ENCODE data around the gene S1PR3. TPM values are rescaled to one million over a fixed set of nuclear protein-coding genes. Genes with fewer than 3 reads are reported as not detected.

The S1PR3 gene
- total RNA-seq, 1 experiment from 2014 or later: 23.3 TPM

- Histone ChIP-seq H3K27ac (no peak overlapping the region), H3K4me1 (replicated peaks; ENCODE audit: insufficient read depth) (no peaks in the 10 kb centered on the region), H3K36me3 (ENCODE audit: low read depth) (no peaks in the 10 kb centered on the region), H2AFZ (no peak overlapping the region), H3K27me3 (ENCODE audit: insufficient read depth, low read depth) (no peaks in the 10 kb centered on the region), H3K9me3 (ENCODE audit: insufficient read depth, low read depth) (no peaks in the 10 kb centered on the region), H3K79me2 (ENCODE audit: low read depth) (no peaks in the 10 kb centered on the region), H3K4me3 (no peak overlapping the region), H3F3A (ENCODE audit: insufficient read depth, low read depth) (no peaks in the 10 kb centered on the region), H4K20me1 (ENCODE audit: insufficient read depth) (no peaks in the 10 kb centered on the region), H3K9me2 (ENCODE audit: insufficient read depth) (no peaks in the 10 kb centered on the region), H3K4me2 (no peak overlapping the region)
- DNase-seq: no peak
- no TSS peak for BruUV-seq (replicated peaks)
- no peak for TF ChIP-seq CTCF (conservative IDR thresholded peaks at IDR 0.05)
- no peak for TF ChIP-seq EZH2 (IDR thresholded peaks at IDR 0.05; ENCODE audit: low read depth)
- intact Hi-C loops (cut with micrococcal nuclease; ENCODE audit: unreplicated experiment): no loop called here
- ChIA-PET POLR2A (ENCODE audit: unreplicated experiment) (no interaction called here), CTCF (no interaction called here)
These were observed 12.2 kb upstream of the S1PR3 start for GRCh38 chr9:88979021-88979420.

- H3K27ac ChIP-seq: no peak overlapping the region
- no peak for DNase-seq
- no peaks in the 10 kb centered on the region for H3K79me2 ChIP-seq (ENCODE audit: low read depth)
- TF ChIP-seq CTCF (conservative IDR thresholded peaks at IDR 0.05) (no peak), EZH2 (IDR thresholded peaks at IDR 0.05; ENCODE audit: low read depth) (no peak)
- intact Hi-C loops (cut with micrococcal nuclease; ENCODE audit: unreplicated experiment): no loop called here
- CTCF ChIA-PET: no interaction called here
- H3F3A ChIP-seq (ENCODE audit: insufficient read depth, low read depth): no peaks in the 10 kb centered on the region; the same call in 1 of the 2 replicates
- no peaks in the 10 kb centered on the region for H3K27me3 ChIP-seq (ENCODE audit: insufficient read depth, low read depth)
- no peaks in the 10 kb centered on the region for H3K9me2 ChIP-seq (ENCODE audit: insufficient read depth)
- no peaks in the 10 kb centered on the region for H3K36me3 ChIP-seq (ENCODE audit: low read depth)
- H3K9me3 ChIP-seq (ENCODE audit: insufficient read depth, low read depth): no peaks in the 10 kb centered on the region
- no peaks in the 10 kb centered on the region; the same call in 1 of the 2 replicates for H3K4me1 ChIP-seq (replicated peaks; ENCODE audit: insufficient read depth)
- POLR2A ChIA-PET (ENCODE audit: unreplicated experiment): interaction anchor here (0.6 kb wide), 2 partner anchors 169 to 580 kb away, joined by 3 to 10 read pairs; no protein-coding TSS in a partner anchor
- H4K20me1 ChIP-seq (ENCODE audit: insufficient read depth): no peaks in the 10 kb centered on the region
- H2AFZ ChIP-seq: no peak overlapping the region
- H3K4me2 ChIP-seq: no peak overlapping the region
- no TSS peak for BruUV-seq (replicated peaks)
- H3K4me3 ChIP-seq: no peak overlapping the region
These were observed 11.5 kb upstream of the S1PR3 start for GRCh38 chr9:88979791-88980190.

GRCh38 chr9:88980740-88981203 is 10.5 kb upstream of the S1PR3 start:
- TF ChIP-seq EZH2 (IDR thresholded peaks at IDR 0.05; ENCODE audit: low read depth) (no peak), CTCF (conservative IDR thresholded peaks at IDR 0.05) (no peak)
- Histone ChIP-seq H3K4me3 (no peak overlapping the region), H3F3A (ENCODE audit: insufficient read depth, low read depth) (no peaks in the 10 kb centered on the region; the same call in 1 of the 2 replicates), H3K9me3 (ENCODE audit: insufficient read depth, low read depth) (no peaks in the 10 kb centered on the region), H3K79me2 (ENCODE audit: low read depth) (no peaks in the 10 kb centered on the region), H3K27ac (no peak overlapping the region), H3K27me3 (ENCODE audit: insufficient read depth, low read depth) (no peaks in the 10 kb centered on the region), H3K36me3 (ENCODE audit: low read depth) (no peaks in the 10 kb centered on the region), H3K9me2 (ENCODE audit: insufficient read depth) (no peaks in the 10 kb centered on the region), H3K4me2 (no peak overlapping the region), H3K4me1 (replicated peaks; ENCODE audit: insufficient read depth) (no peaks in the 10 kb centered on the region; the same call in 1 of the 2 replicates), H4K20me1 (ENCODE audit: insufficient read depth) (no peaks in the 10 kb centered on the region), H2AFZ (no peak overlapping the region)
- no TSS peak for BruUV-seq (replicated peaks)
- intact Hi-C loops (cut with micrococcal nuclease; ENCODE audit: unreplicated experiment): no loop called here
- no peak for DNase-seq
- ChIA-PET POLR2A (ENCODE audit: unreplicated experiment) (no interaction called here), CTCF (no interaction called here)

Measured in PC-9 (cell line).